Heart left ventricle (tissue), 13 donors: ENCODE data around the gene CNGA2.

Experiments
- CTCF ChIP-seq, 12 donors: fragments of 200-600 bp; sonication (generic) in 4 of 12; IDR thresholded peaks; one replicate each; pipeline versions ENCODE4 v1.5.0 to v1.8.0; 2018 to 2022; ENCODE audit warnings: antibody characterized with exemption in 12 of 12, mild to moderate bottlenecking in 5 of 12
- POLR2A ChIP-seq, 2 donors: fragments of 450-650 bp; IDR thresholded peaks; one replicate each; pipeline ENCODE4 v1.6.1; 2017; ENCODE audit warnings: antibody characterized with exemption in 2 of 2, mild to moderate bottlenecking in 2 of 2, moderate library complexity in 2 of 2
- donor health status: ischemic (EF 13 %, LVEDD 7.1; RV severe dilation, severe dysfunction).
- donor health status: DM: no; HTN: yes; CAD: no.
- donor health status: DM: no; HTN: no; CAD: no.
- donor health status: ischemic (EF 25% LVEDD 6.9; RV normal size, moderate dysfunction).
- donor health status: ischemic (EF 25% LVEDD 5.7; RV mildly dilated, moderate dysfunction).
- donor health status: ischemic (EF 35%, LVEDD 5.7; RV mildly dilated, moderate dysfunction).
- donor health status: nonischemic (EF 11% LVEDD 7.7; RV severe dilation, severe dysfunction).
- donor health status: DM: yes; HTN: yes; CAD: no.
- donor health status: PGD.
- donor health status: ischemic (EF 29% LVEDD 5.4; RV normal size, mild dysfunction).
- donor health status: nonischemic (EF 23%, LVEDD 6.1; RV moderate dilation, normal function).

- TF ChIP-seq CTCF (IDR thresholded peaks at IDR 0.05) (no peak), POLR2A (IDR thresholded peaks at IDR 0.05) (no peak)
These were observed 7.8 kb upstream of the CNGA2 start for GRCh38 chrX:151726751-151727150.
